Posterior vena cava (tissue), 2 donors: ENCODE data around the gene PATE2. TPM values are rescaled to one million over a fixed set of nuclear protein-coding genes. Genes with fewer than 3 reads are reported as not detected.

Experiments used
- DNase-seq: peaks from one replicate; pipeline ENCODE4 v3.0.0-alpha.2; 2020; ENCODE audit warnings: low spot score
- intact Hi-C, 2 donors: fragments of 100-400 bp; cut with DNase I; formaldehyde crosslinking; loops; one replicate each; pipeline versions ENCODE4 v1.14.1 to v1.14.2; 2022 to 2023
- long read RNA-seq, 2 donors: library from polyadenylated mRNA; unstranded; transcript quantifications; one replicate each; pipeline ENCODE4 v2.0.0, GENCODE V29; 2020 to 2021
- total RNA-seq, 2 donors: library from RNA; stranded (reverse); fragmentation: NEBNext Ultra II Directional; extraction: Animal tissue kit (Norgen Biotek cat#: 25700); gene quantifications; one replicate each; pipeline ENCODE4 v1.2.1, GENCODE V29; 2021
- donor health status: DM: yes; HTN: yes; CAD: no.
- donor health status: DM: yes; HTN: yes; CAD: no.

The PATE2 gene
- under 1 TPM in 1 of 2 donors, not detected in 1; 0.79 TPM for total RNA-seq
- long read RNA-seq, donor 1: 0 reads
- long read RNA-seq, donor 2: 0 reads

DNA sequence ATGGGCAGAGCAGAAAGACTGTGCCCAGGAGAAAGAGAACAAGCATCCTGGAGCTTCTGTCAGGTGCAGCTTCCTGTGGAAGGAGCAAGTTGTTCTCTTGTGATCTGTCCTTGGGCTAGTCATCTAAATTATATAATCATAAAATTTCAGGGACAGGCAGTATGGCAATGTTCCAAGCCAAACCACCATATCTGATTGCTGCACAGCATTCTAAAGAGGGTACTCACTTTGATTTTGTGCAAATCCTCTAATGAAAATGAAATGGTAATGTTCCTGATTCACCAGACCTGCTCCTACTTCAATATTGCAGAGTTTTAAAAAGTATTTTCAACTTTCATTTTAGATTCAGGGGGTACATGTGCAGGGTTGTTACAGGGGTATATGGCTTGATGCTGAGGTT is at the start of gene PATE2:
Gene PATE2 (minus strand): TSS at position 101 of the 400 bp plus-strand sequence. CDS start 55 bp downstream, at position 46.
- DNase-seq: no peak
- intact Hi-C loops: no loop called here

DNA sequence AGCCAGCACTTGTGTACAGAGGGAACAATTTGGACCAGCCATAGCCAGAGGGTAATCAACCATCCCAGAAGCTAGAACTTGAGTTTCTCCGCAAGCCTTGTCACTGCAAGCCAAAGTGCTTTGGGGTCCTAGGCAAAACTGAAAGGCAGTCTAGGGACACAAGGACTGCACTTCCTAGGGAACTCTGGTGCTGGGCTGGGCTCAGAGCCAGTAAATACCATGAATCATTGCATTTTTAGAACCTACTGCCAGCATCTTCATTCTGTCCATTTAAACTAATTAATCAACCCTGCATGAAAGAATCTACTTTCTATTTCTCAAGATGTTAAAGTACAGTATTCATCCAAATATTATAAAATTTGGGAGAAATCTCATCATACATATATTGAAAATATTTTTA is 29.3 kb upstream of the PATE2 start:
- intact Hi-C loops: no loop called here
- DNase-seq: no peak

DNA sequence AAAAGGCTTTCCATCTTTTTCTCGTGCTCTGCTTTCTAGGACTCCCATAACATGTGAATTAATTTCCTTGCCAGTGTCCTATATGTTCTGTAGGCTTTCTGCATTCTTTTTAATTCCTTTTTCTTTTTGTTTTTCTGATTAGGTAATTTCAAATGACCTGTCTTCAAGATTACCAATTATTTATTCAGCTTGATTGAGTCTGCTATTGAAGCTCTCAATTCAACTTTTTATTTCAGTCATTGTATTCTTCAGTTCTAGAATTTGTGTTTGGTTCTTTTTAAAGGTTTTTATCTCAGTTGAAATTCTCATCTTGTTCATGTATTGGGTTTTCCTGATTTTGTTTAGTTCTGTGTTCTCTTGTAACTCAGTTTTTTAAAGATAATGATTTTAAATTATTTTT is 23.8 kb upstream of the PATE2 start:
- intact Hi-C loops: no loop called here
- no peak for DNase-seq

DNA sequence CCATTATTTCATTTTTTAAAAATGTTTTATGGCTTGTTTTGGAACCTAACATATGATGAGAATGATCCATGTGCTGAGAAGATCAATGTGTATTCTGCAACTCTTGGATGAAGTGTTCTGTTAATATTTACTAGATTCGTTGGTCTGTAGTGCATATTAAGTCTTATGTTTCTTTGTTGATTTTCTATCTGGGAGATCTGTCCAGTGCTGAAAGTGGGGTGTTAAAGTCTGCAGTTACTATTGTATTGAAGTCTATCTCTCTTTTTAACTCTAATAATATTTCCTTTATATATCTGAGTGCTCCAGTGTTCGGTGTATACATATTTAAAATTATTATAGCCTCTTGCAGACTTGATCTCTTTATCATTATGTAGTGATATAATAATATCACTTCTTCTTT is 21.2 kb upstream of the PATE2 start:
- intact Hi-C loops: no loop called here

DNA sequence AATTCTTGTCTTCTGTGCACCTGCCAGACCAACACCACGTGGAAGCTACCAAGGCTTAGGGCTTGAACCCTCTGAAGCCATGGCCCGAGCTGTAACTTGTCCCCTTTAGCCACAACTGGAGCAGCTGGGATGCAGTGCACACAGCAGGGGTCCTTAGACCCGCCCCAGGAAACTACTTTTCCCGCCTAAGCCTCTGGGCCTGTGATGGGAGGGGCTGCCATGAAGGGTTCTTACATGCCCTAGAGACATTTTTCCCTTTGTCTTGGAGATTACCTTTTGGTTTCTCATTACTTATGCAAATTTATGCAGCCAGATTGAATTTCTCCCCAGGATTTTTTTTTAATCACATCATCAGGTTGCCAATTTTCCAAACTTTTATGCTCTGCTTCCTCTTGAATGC is 19.0 kb upstream of the PATE2 start:
- intact Hi-C loops: no loop called here
- no peak for DNase-seq

More for the DNA sequence above, 21.2 kb upstream of the PATE2 start:
- DNase-seq: no peak

DNA sequence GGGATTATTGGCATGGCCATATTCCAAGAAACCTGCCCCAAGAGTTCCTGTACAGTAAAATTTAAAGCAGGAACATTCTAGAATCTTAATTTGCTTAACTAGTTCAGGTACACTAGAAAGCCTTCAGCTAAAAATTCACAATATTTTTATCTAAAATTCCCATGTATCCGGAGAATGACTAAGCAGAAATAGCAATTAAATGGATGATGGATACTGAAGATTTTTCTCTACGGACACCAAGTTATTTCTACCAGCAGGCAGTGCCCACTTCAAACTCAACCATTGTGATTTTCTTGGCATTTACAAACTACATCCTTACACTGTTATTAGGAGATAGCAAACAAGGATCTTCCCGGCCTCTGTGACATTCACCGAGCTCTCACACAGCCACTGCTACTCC is 12.2 kb upstream of the PATE2 start:
- intact Hi-C loops: no loop called here
- no peak for DNase-seq

DNA sequence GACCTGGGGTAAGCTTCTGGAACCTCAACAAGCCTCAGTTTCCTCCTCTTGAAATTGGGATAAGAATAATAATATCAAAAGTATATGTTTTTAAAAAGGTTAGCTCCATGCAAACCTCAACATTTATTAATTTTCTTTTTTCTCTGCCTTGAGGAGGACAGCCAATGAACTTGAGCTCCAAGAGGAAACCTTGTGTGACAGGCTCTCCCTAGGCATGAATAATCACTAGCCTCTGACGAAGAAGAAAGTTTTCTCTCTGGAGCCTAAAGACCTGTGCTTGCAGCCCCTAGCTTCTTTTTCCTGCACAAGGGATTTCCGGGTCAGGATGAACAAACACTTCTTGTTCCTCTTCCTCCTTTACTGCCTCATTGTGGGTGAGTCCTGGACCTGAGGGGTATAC is 9.2 kb upstream of the PATE2 start, which contains the start of gene PATE3:
Gene PATE3 (plus strand): TSS at position 301 of the 400 bp plus-strand sequence. CDS start 25 bp downstream, at position 326.
- no peak for DNase-seq
- intact Hi-C loops: no loop called here

DNA sequence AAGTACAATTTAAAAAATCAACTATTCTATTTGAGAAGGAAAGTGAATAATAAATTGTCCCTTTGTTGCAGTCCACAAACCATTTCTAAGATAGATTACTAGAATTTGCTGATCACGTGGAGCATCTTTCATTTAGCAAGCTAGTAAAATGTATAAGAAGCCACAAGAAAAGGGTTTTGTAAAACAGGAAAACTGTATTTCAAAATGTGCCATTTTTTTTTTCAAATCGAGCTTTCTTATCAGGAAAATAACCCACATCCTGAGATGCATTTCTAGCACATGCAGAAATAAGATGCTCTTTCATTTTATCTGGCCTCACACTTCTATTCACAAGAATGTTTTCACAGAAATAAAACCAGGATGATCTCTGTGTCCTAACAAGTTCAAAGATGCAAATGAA is 6.0 kb upstream of the PATE2 start:
- no peak for DNase-seq
- intact Hi-C loops: no loop called here

DNA sequence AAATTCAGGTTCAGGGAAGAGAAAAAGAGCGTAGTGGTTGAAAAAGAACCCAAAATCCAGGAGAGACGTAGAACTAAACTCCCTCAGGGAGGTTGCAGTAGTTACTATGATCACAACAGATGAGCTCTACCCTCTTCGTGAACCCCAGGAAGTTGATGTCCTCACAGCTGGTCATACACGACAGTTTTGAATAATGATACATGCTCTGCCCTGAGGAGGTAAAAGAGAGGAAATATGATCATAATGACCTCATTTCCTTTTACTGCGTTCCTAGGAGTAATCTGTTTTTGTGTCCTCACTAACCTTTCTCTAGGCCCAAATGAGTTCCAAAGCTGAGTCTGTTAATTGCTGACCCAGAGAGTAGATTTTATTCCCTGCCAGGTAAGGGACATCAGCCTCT is 1.3 kb downstream of the PATE2 start:
- no peak for DNase-seq
- intact Hi-C loops: no loop called here

DNA sequence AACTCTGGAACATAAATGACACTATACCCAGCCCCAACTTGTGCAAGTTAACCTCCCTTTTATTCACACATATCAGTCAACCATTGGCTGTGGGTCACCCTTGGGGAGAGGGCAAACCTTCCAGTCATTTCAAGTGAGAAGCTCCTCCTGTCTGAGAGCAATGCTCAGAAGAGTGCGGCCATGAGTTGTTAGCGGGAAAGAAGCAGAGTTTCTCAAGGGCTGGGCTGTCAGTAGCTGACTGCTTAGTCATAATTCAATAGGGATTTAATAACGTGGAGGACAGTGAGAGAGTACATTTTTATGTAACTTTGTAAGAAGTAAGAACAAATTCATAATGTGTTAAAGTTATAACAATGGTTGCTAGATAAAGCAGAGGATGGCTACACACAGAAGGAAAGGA is 5.1 kb downstream of the PATE2 start:
- DNase-seq: no peak
- intact Hi-C loops: no loop called here

DNA sequence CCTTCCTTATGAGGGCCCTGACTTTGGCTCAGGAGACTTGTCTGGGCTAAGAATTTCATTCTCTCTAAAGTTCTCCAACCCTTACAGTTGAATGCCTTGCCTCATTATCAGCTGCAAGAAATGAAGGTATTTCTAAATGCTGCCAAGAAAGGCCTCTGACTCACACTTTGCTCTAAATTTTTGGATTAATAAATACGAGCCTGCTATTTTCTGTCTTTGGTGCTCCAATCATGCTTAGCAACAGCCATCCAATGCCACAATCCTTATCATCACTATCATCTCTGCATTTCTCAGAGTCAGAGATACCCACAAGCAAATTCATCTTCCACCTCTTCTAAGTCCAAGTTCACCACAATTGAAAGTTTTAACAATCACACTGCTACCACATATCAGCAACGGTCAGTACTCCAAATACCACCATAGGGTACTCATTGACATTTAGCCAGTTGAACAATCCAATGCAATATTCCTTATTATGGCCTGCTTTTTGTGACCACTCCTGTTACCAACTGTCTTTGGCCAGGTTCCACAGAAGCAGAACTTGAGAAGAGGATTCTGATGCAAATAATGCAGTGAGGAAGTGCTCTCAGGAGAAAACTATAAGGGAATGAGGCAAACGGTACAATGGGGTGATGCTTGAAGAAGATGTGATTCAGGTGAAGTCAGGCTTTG is 5.7 kb downstream of the PATE2 start:
- no peak for DNase-seq
- intact Hi-C loops: no loop called here

DNA sequence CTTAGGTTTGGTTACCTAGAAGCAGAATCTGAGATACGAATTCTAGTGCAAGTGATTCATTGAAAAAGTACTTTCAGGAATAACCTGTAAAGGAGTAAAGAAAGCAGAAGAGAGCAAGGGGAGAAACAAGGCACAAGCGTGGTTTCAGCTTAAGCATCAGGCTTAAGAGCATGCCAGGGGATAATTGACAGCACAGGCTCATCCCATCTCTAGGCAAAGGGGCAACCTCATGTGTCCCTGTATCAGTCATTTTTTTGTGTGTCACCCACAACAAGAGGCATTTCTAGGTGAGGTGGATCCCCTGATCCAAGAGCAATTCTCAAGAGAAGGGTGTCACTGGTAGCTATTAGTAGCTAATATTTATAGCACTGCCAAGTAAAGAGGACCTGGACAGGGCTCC is 8.0 kb downstream of the PATE2 start:
- DNase-seq: no peak
- intact Hi-C loops: no loop called here

DNA sequence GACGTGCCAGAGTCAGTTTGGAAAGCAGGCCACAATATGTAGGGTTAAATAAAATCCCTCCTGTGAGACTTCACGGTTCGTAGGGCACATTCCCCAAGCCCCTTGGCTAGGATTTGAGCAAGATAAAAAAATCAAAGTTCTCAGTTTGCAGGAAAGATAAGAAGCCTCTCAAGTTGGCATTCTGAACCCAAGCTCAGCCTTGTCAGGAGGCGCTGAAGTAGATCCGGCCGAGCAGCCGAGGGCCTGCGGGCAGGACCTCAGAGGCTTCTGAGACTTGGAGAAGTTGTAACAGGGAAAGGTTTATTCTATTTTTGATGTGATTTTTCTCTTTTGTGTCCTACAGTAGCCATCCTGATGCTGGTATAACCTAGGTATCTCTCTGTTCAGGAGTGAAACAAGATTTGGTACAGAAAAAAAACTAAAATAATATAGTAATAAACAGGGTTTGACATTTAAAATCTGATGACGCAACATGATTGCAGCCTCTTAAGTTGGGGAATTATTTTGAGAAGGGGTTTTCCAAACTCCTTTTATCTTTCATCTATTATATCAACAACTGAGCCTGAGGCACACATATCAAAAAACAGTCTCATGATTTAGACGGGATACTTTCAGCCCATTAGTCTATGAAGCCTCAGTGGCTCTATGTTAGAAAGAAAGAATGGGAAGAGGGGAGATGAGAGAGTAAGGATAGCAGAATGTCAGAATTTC is 10.1 kb downstream of the PATE2 start:
- DNase-seq: no peak
- intact Hi-C loops: no loop called here

DNA sequence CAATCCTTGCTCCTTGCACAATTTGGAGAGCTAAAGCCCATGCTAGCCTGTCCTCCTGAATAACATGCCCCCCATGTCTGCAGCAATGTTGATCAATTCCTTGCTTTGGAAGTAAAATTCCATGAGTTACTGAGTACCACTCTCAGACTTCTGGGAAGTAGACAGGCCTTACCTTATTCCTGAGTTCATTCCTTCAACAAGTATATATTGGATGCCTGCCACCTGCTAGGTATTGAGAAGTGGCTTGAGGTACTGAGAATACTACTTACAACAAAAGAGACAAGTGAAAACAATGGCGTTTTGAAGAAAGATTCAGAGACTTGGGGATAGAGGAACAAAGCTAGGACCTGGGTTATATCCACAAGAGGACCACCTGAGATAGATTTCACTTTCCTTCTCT is 12.4 kb downstream of the PATE2 start:
- intact Hi-C loops: no loop called here
- DNase-seq: no peak

DNA sequence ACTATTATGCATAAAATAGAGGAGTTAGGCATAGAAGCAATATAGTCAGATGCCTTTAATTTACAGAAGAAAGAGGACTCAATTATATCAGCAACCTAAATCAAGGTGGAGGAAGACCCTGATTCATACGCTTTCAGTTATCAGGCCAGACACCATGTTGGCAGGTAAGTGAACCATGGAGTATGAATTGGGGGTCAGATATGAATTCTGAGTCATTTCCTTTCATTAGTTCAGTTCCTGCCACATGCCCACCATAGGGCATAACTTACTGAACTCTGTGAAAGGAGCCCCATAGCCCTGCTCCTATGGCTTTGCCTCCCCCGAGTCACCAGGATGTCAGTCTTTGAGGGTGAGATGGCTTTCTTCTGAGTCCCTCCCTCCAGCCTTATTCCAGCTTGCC is 15.1 kb downstream of the PATE2 start:
- intact Hi-C loops: no loop called here

DNA sequence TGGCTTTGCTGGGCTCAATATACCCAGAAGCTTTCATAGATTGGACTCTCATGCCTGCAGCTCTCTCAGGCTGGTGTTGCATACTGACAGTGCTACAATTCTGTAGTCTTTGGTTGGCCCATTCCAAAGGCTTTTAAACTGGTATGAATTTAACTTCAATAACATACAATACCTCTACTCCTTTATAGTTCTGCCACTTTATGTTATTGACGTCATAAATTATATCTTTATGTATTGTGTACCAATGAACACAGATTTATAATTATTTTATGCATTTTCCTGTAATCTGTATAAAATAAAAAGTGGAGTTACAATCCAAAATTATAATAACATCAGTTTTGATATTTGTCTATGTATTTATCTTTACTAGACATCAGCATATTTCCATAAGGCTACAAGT is 16.2 kb downstream of the PATE2 start:
- intact Hi-C loops: no loop called here
- DNase-seq: no peak

More for the DNA sequence above, 15.1 kb downstream of the PATE2 start:
- no peak for DNase-seq

DNA sequence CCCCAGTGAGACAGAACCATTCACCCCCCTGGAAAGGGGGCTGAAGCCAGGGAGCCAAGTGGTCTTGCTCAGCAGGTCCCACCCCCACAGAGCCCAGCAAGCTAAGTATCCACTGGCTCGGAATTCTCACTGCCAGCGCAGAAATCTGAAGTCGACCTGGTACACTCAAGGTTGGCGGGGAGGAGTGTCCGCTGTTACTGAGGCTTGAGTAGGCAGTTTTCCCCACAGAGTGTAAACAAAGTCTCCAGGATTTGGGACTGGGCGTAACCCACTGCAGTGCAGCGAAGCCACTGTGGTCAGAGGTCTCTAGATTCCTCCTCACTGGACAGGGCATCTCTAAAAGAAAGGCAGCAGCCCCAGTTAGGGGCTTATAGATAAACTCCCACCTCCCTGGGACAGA is 22.6 kb downstream of the PATE2 start:
- DNase-seq: no peak
- intact Hi-C loops: no loop called here

DNA sequence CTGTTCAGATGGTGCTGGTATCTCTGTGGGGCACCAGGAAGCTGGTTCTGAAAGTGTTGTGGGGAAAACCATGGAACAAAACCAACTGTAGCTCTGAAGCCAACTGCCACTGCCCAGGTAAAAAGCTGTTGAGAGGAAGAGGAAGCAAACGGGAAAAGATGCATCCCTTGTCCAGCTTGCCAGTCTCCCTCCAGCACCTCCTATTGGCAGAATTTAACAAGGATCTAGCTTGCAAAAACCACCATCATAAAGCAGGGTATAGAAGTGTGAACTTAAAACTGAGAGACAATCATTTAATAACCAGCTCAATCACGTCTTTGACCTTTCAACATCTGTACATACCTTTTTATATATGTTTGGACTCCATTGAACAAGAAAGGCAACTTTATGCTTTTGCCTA is 28.0 kb downstream of the PATE2 start:
- no peak for DNase-seq
- intact Hi-C loops: no loop called here

DNA sequence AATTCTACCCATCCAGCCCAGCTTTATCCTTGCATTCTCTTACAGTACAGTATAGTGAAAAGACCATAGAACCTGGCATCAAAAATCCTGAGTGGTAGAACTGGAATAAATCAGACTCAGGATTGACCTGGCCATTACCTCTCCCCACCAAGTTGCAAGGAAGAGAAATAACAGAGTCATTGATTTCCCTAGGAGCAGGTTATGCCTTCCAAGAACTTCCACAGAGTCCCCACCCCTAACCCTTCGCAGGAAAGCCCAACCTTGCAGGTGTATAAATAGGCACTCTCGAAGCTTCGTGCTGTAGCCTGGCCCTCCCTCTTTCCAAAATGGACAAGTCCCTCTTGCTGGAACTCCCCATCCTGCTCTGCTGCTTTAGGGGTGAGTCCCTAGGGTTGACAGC is 32.6 kb downstream of the PATE2 start, which contains the start of gene PATE1:
Gene PATE1 (plus strand): TSS at position 301 of the 400 bp plus-strand sequence. CDS start 26 bp downstream, at position 327.
- intact Hi-C loops: no loop called here
- DNase-seq: no peak

DNA sequence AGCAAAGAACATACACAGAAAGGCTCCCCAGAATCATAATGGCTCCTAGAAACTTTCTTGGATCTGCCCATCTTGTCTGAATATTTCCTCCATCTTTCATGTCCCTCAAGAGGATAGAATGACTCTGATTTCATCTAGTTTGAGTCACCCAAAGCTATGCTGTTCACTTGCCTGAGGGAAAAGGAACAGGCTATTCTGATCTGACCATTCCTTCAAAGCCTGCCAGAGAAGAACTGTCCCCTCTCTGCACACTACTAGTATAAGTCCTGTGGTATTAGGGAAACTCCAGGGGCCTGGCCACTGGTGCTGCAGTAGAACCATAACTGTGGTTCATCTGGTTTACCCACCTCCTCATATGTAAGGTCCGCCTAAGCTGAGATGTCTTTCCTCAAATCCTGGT is 34.9 kb downstream of the PATE2 start:
- intact Hi-C loops: no loop called here
- no peak for DNase-seq

DNA sequence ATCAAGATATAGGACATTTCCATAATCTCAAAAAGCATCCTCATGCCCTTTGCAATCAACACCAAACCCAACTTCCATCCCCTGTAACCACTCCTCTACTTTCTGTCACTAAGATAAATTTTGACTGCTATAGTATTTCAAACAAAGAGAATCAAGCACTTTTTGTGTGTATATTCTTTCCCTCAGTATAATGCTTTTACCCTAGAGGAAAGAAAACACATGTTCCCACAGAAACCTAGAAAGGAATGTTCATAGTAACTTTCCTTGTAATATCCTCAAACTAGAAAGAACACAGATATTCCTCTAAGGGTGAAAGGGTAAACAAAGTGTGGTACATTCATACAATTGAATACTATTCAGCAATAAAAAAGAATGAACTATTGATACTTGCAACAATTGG is 38.0 kb downstream of the PATE2 start:
- DNase-seq: no peak
- intact Hi-C loops: no loop called here
